Subcutaneous adipose tissue (tissue), 4 donors: ENCODE results near the gene SLC6A8. TPM values are rescaled to one million over a fixed set of nuclear protein-coding genes. Genes with fewer than 3 reads are reported as not detected.

Source experiments
- total RNA-seq, 4 donors: library from RNA; depleted of rRNA; stranded (reverse); fragments of >200 nt; gene quantifications; one replicate each; pipeline ENCODE4 v1.1.0, GENCODE V29; 2016
- TF ChIP-seq, protein P1 (sequence below): fragments of 450-650 bp; IDR thresholded peaks from one replicate; pipeline ENCODE4 v1.5.1; 2016; ENCODE audit warnings: low read depth, mild to moderate bottlenecking, control low read depth, antibody characterized with exemption, moderate library complexity

The SLC6A8 gene
- total RNA-seq, 4 donors from 2014 or later = 20.2 to 98.0 (median 30.6) TPM

DNA sequence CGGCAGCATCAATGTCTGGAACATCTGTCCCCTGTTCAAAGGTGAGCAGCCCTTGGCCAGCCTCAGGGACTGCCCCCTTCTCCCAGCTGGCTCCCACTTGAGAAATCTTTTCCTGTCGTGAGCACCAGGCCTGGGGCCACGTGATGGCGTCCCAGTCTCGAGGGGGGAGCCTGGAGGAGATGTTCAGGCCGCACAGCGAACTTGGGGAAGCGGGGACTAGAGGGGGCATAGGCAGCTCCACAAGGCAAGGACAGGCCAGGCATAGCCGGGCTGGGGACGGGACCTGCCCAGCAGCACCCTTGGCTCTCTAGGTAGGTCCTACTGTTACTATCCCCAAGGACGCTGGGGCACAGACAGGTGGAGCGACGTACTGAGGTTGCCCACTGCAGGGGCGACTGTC, 2.7 kb downstream of the SLC6A8 start:
- TF ChIP-seq, protein P1, sequence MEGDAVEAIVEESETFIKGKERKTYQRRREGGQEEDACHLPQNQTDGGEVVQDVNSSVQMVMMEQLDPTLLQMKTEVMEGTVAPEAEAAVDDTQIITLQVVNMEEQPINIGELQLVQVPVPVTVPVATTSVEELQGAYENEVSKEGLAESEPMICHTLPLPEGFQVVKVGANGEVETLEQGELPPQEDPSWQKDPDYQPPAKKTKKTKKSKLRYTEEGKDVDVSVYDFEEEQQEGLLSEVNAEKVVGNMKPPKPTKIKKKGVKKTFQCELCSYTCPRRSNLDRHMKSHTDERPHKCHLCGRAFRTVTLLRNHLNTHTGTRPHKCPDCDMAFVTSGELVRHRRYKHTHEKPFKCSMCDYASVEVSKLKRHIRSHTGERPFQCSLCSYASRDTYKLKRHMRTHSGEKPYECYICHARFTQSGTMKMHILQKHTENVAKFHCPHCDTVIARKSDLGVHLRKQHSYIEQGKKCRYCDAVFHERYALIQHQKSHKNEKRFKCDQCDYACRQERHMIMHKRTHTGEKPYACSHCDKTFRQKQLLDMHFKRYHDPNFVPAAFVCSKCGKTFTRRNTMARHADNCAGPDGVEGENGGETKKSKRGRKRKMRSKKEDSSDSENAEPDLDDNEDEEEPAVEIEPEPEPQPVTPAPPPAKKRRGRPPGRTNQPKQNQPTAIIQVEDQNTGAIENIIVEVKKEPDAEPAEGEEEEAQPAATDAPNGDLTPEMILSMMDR = no peak

DNA sequence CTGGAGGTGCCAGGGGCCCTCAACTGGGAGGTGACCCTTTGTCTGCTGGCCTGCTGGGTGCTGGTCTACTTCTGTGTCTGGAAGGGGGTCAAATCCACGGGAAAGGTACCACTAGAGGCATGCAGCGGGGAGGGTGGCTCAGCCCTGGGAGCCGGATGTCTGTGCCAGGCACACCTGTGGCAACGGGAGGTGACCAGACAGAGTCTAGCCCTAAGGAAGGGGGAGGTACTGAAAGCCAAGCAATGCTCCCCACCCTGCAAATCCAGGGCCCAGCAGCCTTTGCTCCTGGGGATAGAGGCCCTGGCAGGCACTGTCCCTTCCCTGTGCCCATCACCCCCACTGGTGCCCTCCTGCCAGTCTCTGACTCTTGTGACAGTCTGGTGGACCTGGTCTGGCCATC, 4.3 kb downstream of the SLC6A8 start:
- TF ChIP-seq, protein P1 = no peak

DNA sequence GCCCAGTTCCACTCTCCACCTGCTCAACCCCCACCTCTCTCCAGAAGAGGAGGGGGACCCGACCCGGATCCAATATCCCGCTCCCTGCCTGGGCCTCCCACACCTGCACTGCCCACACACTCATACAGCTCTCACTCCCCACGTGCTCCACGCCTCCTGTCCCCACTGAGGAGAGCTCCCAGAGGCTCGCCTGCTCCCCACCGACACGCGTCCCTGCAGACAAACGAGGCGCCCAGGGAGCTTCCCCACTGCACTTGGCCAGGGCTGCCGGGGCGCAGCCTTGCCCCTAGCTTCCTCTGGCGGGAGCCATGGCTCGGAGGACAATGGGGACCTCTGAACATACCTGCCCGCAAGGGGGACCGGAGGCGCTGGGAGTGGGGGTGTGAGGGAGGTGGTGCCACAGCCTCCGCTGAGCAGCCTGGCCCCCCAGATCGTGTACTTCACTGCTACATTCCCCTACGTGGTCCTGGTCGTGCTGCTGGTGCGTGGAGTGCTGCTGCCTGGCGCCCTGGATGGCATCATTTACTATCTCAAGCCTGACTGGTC, 5.0 kb downstream of the SLC6A8 start:
- TF ChIP-seq, protein P1 = no peak

DNA sequence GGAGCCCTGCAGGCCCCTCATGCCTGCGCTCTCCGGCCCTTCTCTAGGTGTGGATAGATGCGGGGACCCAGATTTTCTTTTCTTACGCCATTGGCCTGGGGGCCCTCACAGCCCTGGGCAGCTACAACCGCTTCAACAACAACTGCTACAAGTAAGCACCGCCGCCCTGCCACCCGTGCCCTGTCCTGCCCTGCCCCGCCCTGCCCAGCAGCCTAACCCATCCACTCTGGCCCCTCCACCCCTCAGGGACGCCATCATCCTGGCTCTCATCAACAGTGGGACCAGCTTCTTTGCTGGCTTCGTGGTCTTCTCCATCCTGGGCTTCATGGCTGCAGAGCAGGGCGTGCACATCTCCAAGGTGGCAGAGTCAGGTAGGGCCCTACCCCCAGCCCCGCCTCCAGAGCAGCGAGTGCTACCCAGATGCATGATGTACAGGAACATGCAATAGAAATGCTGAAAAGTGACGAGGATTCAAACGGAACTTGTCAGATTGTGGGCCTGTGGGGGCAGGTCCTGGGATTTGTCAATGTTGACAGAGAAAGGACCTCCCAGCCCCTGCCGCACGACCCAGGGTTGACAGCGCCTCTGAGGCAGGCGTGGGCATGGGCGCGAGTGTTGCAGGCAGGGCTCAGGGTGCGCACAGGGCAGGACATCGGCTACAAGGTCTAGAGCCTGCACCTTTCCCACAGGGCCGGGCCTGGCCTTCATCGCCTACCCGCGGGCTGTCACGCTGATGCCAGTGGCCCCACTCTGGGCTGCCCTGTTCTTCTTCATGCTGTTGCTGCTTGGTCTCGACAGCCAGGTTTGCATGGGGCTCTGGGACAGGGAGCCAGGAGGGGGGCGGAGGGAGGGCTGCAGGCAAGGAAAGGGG, 5.7 kb downstream of the SLC6A8 start:
- TF ChIP-seq, protein P1 = no peak

DNA sequence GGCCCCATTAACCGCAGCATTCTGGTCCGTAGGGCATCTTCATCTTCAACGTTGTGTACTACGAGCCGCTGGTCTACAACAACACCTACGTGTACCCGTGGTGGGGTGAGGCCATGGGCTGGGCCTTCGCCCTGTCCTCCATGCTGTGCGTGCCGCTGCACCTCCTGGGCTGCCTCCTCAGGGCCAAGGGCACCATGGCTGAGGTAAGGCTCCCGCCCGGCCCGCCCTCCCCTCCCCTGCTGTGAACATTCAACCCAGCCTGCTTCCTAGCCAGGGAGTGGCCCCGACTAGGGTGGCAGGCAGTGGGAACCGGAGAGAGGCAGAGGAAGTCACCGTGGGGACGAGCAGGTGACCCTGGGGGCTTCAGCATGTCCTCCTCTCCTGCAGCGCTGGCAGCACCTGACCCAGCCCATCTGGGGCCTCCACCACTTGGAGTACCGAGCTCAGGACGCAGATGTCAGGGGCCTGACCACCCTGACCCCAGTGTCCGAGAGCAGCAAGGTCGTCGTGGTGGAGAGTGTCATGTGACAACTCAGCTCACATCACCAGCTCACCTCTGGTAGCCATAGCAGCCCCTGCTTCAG, 7.1 kb downstream of the SLC6A8 start:
- TF ChIP-seq, protein P1 = no peak

DNA sequence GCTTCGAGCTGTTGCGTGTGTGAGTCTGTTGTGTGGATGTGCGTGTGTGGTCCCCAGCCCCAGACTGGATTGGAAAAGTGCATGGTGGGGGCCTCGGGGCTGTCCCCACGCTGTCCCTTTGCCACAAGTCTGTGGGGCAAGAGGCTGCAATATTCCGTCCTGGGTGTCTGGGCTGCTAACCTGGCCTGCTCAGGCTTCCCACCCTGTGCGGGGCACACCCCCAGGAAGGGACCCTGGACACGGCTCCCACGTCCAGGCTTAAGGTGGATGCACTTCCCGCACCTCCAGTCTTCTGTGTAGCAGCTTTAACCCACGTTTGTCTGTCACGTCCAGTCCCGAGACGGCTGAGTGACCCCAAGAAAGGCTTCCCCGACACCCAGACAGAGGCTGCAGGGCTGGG, 8.4 kb downstream of the SLC6A8 start:
- TF ChIP-seq, protein P1 = no peak
